ENCODE data around the gene RBM33.

- TF ChIP-seq FOXM1 (IDR thresholded peaks at IDR 0.05; ENCODE audit: borderline replicate concordance, low read depth): no peak
- TF ChIP-seq MAX (IDR thresholded peaks at IDR 0.05): no peak
- no peak for TF ChIP-seq EP300 (IDR thresholded peaks at IDR 0.05; ENCODE audit: borderline replicate concordance)
- no peak for TF ChIP-seq TCF12 (IDR thresholded peaks at IDR 0.05; ENCODE audit: low read depth)
- TF ChIP-seq REST (IDR thresholded peaks at IDR 0.05; ENCODE audit: low read depth): no peak
- no peak for TF ChIP-seq CREB1 (IDR thresholded peaks at IDR 0.05; ENCODE audit: low read depth)
Measured at GRCh38 chr7:155814316-155815276, 170.1 kb downstream of the RBM33 start.
